Fibroblast of mammary gland (primary cell): Measurements from ENCODE around the gene RIGI.
"Not testable (repeated sequence)": the region's sequence is repeated elsewhere in the genome, so short reads cannot be mapped to it uniquely, and the experiment has no call there.

Experiments
- DNase-seq: peaks from one replicate; pipeline ENCODE4 v3.0.0-alpha.2; 2010; ENCODE audit warnings: low read depth
- H3K4me3 ChIP-seq: 2 replicates; pipeline ENCODE4 v1.5.1; 2011; ENCODE audit warnings: low read depth, mild to moderate bottlenecking, low read length, moderate library complexity; ENCODE audit not compliant: control insufficient read depth
- CTCF ChIP-seq: conservative IDR thresholded peaks from 2 replicates; pipeline ENCODE4 v1.5.1; 2011; ENCODE audit warnings: low read depth, low read length, inconsistent platforms; ENCODE audit not compliant: control insufficient read depth, insufficient read depth

The RIGI gene

GRCh38 chr9:32551276-32552051 lies 25.5 kb upstream of the RIGI start:
- H3K4me3 ChIP-seq = peak overlapping the region; percentile 75
- TF ChIP-seq CTCF = no peak
- DNase-seq = peak; percentile 45

- DNase-seq = peak; percentile 83
- TF ChIP-seq CTCF = no peak
These were observed 24.7 kb upstream of the RIGI start for GRCh38 chr9:32550562-32551275.

GRCh38 chr9:32550150-32550561 lies 24.2 kb upstream of the RIGI start:
- DNase-seq = peak; percentile 34
- no peak for TF ChIP-seq CTCF
- peak overlapping the region; percentile 75 for H3K4me3 ChIP-seq

More at GRCh38 chr9:32550562-32551275, 24.7 kb upstream of the RIGI start:
- H3K4me3 ChIP-seq = peak overlapping the region; percentile 75

- not testable (repeated sequence) for DNase-seq, H3K4me3 ChIP-seq
These were observed 22.2 kb upstream of the RIGI start for GRCh38 chr9:32548213-32548612.

- no peak for TF ChIP-seq CTCF
These were observed 19.9 kb upstream of the RIGI start for GRCh38 chr9:32545884-32546283.

GRCh38 chr9:32543047-32543446 lies 17.1 kb upstream of the RIGI start:
- no peak for TF ChIP-seq CTCF
- no peak for DNase-seq
- no peak overlapping the region for H3K4me3 ChIP-seq

More at GRCh38 chr9:32545884-32546283, 19.9 kb upstream of the RIGI start:
- DNase-seq = no peak
- no peak overlapping the region for H3K4me3 ChIP-seq

GRCh38 chr9:32533816-32534215 lies 7.8 kb upstream of the RIGI start:
- DNase-seq = no peak

More at GRCh38 chr9:32533816-32534215, 7.8 kb upstream of the RIGI start:
- no peak for TF ChIP-seq CTCF
- no peak overlapping the region for H3K4me3 ChIP-seq
